GM23338 (cell line): ENCODE measurements around the gene HNF1A. TPM values are rescaled to one million over a fixed set of nuclear protein-coding genes. Genes with fewer than 3 reads are reported as not detected.

Experiments
- ATAC-seq: fragments of 200-7000 bp; cut with Tn5 transposase; 3 replicates; pipeline ENCODE4 v1.9.1; 2020
- DNase-seq: peaks from one replicate; pipeline ENCODE4 v3.0.0-alpha.2; 2015; ENCODE audit warnings: low spot score
- H2AFZ ChIP-seq: fragments of 200-600 bp; sonication (generic); 2 replicates; pipeline ENCODE4 v1.8.0; 2016; ENCODE audit warnings: antibody characterized with exemption, mild to moderate bottlenecking, moderate library complexity
- H3F3A ChIP-seq: fragments of 200-600 bp; sonication (generic); replicated peaks from 2 replicates; pipeline ENCODE4 v1.8.0; 2017; ENCODE audit warnings: antibody characterized with exemption, mixed run types, low read depth
- H3K27ac ChIP-seq: fragments of 200-600 bp; sonication (generic); 2 replicates; pipeline ENCODE4 v1.6.1; 2016; ENCODE audit warnings: low read depth
- H3K27me3 ChIP-seq: fragments of 200-600 bp; sonication (generic); 2 replicates; pipeline ENCODE4 v1.8.0; 2016; ENCODE audit warnings: mild to moderate bottlenecking, mixed run types, moderate library complexity; ENCODE audit not compliant: insufficient read depth
- H3K36me3 ChIP-seq: fragments of 200-600 bp; sonication (generic); 2 replicates; pipeline ENCODE4 v1.8.0; 2016; ENCODE audit warnings: mild to moderate bottlenecking; ENCODE audit not compliant: insufficient read depth
- H3K4me1 ChIP-seq: fragments of 200-600 bp; sonication (generic); 2 replicates; pipeline ENCODE4 v1.8.0; 2016; ENCODE audit warnings: mild to moderate bottlenecking, moderate library complexity; ENCODE audit not compliant: insufficient read depth
- H3K4me2 ChIP-seq: fragments of 200-600 bp; sonication (generic); 2 replicates; pipeline ENCODE4 v1.7.1; 2017; ENCODE audit warnings: mixed run types
- H3K4me3 ChIP-seq: fragments of 200-600 bp; sonication (generic); 2 replicates; pipeline ENCODE4 v1.6.1; 2016; ENCODE audit warnings: mixed run types
- H3K79me2 ChIP-seq: fragments of 200-600 bp; sonication (generic); replicated peaks from 2 replicates; pipeline ENCODE4 v1.8.0; 2017; ENCODE audit warnings: mild to moderate bottlenecking; ENCODE audit not compliant: insufficient read depth
- H3K9me2 ChIP-seq: fragments of 200-600 bp; sonication (generic); 2 replicates; pipeline ENCODE4 v1.8.0; 2017; ENCODE audit not compliant: insufficient read depth
- H4K20me1 ChIP-seq: fragments of 200-600 bp; sonication (generic); replicated peaks from 2 replicates; pipeline ENCODE4 v1.8.0; 2017; ENCODE audit warnings: mild to moderate bottlenecking; ENCODE audit not compliant: insufficient read depth
- H3K27ac Mint-ChIP-seq: 2 replicates; pipeline ENCODE4 v1.8.0; 2020; ENCODE audit warnings: inconsistent platforms, mild to moderate bottlenecking, moderate library complexity, mixed read lengths
- H3K27me3 Mint-ChIP-seq: 3 replicates; pipeline ENCODE4 v1.8.0; 2022; ENCODE audit warnings: low read depth, mild to moderate bottlenecking, moderate library complexity, mixed read lengths, inconsistent platforms; ENCODE audit not compliant: insufficient read depth, poor library complexity
- H3K36me3 Mint-ChIP-seq: 3 replicates; pipeline ENCODE4 v1.8.0; 2021; ENCODE audit warnings: low read depth, mild to moderate bottlenecking, inconsistent platforms, moderate library complexity, mixed read lengths
- H3K4me1 Mint-ChIP-seq: 3 replicates; pipeline ENCODE4 v1.8.0; 2020; ENCODE audit warnings: mild to moderate bottlenecking, inconsistent platforms, mixed read lengths
- H3K4me3 Mint-ChIP-seq: 3 replicates; pipeline ENCODE4 v1.8.0; 2021; ENCODE audit warnings: moderate library complexity, mild to moderate bottlenecking, inconsistent platforms, mixed read lengths
- H3K9me3 Mint-ChIP-seq: 3 replicates; pipeline ENCODE4 v1.8.0; 2020; ENCODE audit warnings: moderate library complexity, mild to moderate bottlenecking, inconsistent platforms, mixed read lengths
- EZH2 ChIP-seq: fragments of 200-600 bp; sonication (generic); IDR thresholded peaks from one replicate; pipeline ENCODE4 v1.8.0; 2017; ENCODE audit warnings: antibody characterized with exemption, mild to moderate bottlenecking, low read depth; ENCODE audit not compliant: unreplicated experiment
- JUNB ChIP-seq: IDR thresholded peaks from one replicate; pipeline ENCODE4 v1.6.1; 2016; ENCODE audit warnings: antibody characterized with exemption; ENCODE audit not compliant: unreplicated experiment
- NANOG ChIP-seq: IDR thresholded peaks from 2 replicates; pipeline ENCODE4 v1.6.1; 2016; ENCODE audit warnings: antibody characterized with exemption, borderline replicate concordance
- STAT1 ChIP-seq: IDR thresholded peaks from one replicate; pipeline ENCODE4 v1.6.1; 2016; ENCODE audit warnings: antibody characterized with exemption; ENCODE audit not compliant: unreplicated experiment
- polyA plus RNA-seq: library from polyadenylated mRNA; unstranded; fragments of >200 nt; fragmentation: Nextera tagmentation; extraction: Ambion mirVana; gene quantifications from 2 replicates; pipeline ENCODE4 v1.2.1, GENCODE V29; 2016
- total RNA-seq: library from RNA; depleted of rRNA; stranded (reverse); fragments of >200 nt; shearing (Covaris generic); gene quantifications from 2 replicates; pipeline ENCODE4 v1.2.3, GENCODE V29; 2014
- TF ChIP-seq, protein P1 (sequence below): fragments of 250-450 bp; sonication (Bioruptor Pico); IDR thresholded peaks from 2 replicates; pipeline ENCODE4 v1.5.0; 2020; ENCODE audit warnings: mild to moderate bottlenecking, moderate library complexity

HNF1A gene
- total and polyA plus RNA-seq, 2 experiments from 2014 or later = 0.11 TPM; not detected in 1

DNA sequence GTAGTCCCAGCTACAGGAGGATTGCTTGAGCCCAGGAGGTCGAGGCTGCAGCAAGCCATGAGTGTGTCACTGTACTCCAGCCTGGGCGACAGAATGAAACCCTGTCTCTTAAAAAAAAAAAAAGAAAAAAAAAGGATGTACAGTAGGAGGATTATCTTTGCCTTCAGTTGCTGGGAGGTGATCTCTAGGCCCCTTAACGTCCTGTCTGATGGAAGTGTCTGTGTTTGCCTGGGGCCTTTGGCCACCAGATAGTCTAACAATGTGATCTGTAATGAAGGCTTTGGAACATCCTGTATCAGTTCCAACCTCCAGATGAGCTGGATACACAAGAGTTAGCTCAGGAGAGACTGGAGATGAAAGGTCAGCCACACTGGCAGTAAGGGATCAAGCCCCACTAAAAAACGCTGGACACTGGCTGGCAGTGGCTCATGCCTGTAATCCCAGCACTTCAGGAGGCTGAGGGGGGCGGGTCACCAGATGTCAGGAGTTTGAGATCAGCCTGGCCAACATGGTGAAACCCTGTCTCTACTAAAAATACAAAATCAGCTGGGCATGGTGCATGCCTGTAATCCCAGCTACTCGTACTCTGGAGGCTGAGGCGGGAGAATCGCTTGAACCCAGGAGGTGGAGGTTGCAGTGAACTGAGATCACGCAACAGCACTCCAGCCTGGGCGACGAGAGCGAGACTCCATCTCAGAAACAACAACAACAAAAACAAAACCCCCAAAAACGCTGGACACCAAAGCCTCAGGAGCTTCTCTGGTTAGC lies 19.0 kb upstream of the HNF1A start:
- Histone ChIP-seq H3K36me3 (no peaks in the 10 kb centered on the region), H3K4me3 (no peak overlapping the region), H3K9me2 (no peaks in the 10 kb centered on the region), H3K27ac (no peak overlapping the region), H3K27me3 (no peaks in the 10 kb centered on the region), H3F3A (no peaks in the 10 kb centered on the region), H2AFZ (no peak overlapping the region), H4K20me1 (no peaks in the 10 kb centered on the region), H3K4me1 (no peaks in the 10 kb centered on the region), H3K79me2 (no peaks in the 10 kb centered on the region), H3K4me2 (no peak overlapping the region)
- no peak for ATAC-seq
- TF ChIP-seq NANOG (no peak), STAT1 (no peak)
- no peaks in the 10 kb centered on the region for H3K9me3 Mint-ChIP-seq
- no peak overlapping the region for H3K4me3 Mint-ChIP-seq
- peaks cover 3% of the 10 kb centered on the region for H3K4me1 Mint-ChIP-seq
- no peak for DNase-seq
- H3K27ac Mint-ChIP-seq = no peak overlapping the region
- no peaks in the 10 kb centered on the region for H3K27me3 Mint-ChIP-seq
- H3K36me3 Mint-ChIP-seq = no peaks in the 10 kb centered on the region

DNA sequence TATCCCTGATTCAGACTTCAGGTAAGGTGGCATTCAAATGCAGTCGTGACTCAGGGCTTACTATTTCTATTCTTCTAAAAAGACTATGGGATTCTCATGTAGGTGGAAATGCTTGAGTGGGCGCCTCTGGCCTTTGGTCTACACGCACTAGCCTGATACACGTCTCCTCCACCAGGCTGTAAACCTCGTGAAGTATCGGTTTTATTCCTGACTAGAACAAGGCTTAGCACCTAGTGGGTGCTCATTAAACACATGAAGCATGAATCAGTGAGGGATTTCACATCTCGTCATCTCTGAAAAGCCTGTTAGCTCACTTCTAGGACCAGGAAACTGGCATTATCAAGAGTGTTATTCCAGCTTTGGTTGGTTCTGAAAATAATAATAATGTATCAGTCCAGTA lies 17.7 kb upstream of the HNF1A start:
- no peak overlapping the region for H3K27ac ChIP-seq
- peaks cover 3% of the 10 kb centered on the region for H3K4me1 Mint-ChIP-seq

More for the DNA sequence above, 17.7 kb upstream of the HNF1A start:
- no peaks in the 10 kb centered on the region for H3K27me3 Mint-ChIP-seq
- H3K27ac Mint-ChIP-seq = no peak overlapping the region
- H3K36me3 ChIP-seq = no peaks in the 10 kb centered on the region
- H3K4me2 ChIP-seq = no peak overlapping the region
- no peak for DNase-seq
- H3K27me3 ChIP-seq = no peaks in the 10 kb centered on the region
- H3F3A ChIP-seq = no peaks in the 10 kb centered on the region
- H2AFZ ChIP-seq = no peak overlapping the region
- ATAC-seq = no peak
- no peaks in the 10 kb centered on the region for H3K79me2 ChIP-seq
- TF ChIP-seq EZH2 (no peak), JUNB (no peak), NANOG (no peak)
- TF ChIP-seq, protein P1, sequence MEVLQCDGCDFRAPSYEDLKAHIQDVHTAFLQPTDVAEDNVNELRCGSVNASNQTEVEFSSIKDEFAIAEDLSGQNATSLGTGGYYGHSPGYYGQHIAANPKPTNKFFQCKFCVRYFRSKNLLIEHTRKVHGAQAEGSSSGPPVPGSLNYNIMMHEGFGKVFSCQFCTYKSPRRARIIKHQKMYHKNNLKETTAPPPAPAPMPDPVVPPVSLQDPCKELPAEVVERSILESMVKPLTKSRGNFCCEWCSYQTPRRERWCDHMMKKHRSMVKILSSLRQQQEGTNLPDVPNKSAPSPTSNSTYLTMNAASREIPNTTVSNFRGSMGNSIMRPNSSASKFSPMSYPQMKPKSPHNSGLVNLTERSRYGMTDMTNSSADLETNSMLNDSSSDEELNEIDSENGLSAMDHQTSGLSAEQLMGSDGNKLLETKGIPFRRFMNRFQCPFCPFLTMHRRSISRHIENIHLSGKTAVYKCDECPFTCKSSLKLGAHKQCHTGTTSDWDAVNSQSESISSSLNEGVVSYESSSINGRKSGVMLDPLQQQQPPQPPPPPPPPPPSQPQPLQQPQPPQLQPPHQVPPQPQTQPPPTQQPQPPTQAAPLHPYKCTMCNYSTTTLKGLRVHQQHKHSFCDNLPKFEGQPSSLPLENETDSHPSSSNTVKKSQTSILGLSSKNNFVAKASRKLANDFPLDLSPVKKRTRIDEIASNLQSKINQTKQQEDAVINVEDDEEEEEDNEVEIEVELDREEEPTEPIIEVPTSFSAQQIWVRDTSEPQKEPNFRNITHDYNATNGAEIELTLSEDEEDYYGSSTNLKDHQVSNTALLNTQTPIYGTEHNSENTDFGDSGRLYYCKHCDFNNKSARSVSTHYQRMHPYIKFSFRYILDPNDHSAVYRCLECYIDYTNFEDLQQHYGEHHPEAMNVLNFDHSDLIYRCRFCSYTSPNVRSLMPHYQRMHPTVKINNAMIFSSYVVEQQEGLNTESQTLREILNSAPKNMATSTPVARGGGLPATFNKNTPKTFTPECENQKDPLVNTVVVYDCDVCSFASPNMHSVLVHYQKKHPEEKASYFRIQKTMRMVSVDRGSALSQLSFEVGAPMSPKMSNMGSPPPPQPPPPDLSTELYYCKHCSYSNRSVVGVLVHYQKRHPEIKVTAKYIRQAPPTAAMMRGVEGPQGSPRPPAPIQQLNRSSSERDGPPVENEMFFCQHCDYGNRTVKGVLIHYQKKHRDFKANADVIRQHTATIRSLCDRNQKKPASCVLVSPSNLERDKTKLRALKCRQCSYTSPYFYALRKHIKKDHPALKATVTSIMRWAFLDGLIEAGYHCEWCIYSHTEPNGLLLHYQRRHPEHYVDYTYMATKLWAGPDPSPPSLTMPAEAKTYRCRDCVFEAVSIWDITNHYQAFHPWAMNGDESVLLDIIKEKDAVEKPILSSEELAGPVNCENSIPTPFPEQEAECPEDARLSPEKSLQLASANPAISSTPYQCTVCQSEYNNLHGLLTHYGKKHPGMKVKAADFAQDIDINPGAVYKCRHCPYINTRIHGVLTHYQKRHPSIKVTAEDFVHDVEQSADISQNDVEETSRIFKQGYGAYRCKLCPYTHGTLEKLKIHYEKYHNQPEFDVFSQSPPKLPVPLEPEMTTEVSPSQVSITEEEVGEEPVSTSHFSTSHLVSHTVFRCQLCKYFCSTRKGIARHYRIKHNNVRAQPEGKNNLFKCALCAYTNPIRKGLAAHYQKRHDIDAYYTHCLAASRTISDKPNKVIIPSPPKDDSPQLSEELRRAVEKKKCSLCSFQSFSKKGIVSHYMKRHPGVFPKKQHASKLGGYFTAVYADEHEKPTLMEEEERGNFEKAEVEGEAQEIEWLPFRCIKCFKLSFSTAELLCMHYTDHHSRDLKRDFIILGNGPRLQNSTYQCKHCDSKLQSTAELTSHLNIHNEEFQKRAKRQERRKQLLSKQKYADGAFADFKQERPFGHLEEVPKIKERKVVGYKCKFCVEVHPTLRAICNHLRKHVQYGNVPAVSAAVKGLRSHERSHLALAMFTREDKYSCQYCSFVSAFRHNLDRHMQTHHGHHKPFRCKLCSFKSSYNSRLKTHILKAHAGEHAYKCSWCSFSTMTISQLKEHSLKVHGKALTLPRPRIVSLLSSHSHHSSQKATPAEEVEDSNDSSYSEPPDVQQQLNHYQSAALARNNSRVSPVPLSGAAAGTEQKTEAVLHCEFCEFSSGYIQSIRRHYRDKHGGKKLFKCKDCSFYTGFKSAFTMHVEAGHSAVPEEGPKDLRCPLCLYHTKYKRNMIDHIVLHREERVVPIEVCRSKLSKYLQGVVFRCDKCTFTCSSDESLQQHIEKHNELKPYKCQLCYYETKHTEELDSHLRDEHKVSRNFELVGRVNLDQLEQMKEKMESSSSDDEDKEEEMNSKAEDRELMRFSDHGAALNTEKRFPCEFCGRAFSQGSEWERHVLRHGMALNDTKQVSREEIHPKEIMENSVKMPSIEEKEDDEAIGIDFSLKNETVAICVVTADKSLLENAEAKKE = no peak
- no peak overlapping the region for H3K4me3 ChIP-seq
- H3K4me3 Mint-ChIP-seq = no peak overlapping the region
- no peaks in the 10 kb centered on the region for H3K4me1 ChIP-seq
- no peaks in the 10 kb centered on the region for H3K9me3 Mint-ChIP-seq
- H3K9me2 ChIP-seq = no peaks in the 10 kb centered on the region
- H3K36me3 Mint-ChIP-seq = no peaks in the 10 kb centered on the region
- no peaks in the 10 kb centered on the region for H4K20me1 ChIP-seq
